Articular chondrocyte of knee joint (primary cell): ENCODE data around the gene PADI6. TPM values are rescaled to one million over a fixed set of nuclear protein-coding genes. Genes with fewer than 3 reads are reported as not detected.

ENCODE experiments used
- total RNA-seq: library from RNA; depleted of rRNA; stranded (reverse); fragments of >200 nt; gene quantifications from 2 replicates; pipeline ENCODE4 v1.2.3, GENCODE V29; 2012

PADI6 gene
- not detected in 2 replicates for total RNA-seq

DNA sequence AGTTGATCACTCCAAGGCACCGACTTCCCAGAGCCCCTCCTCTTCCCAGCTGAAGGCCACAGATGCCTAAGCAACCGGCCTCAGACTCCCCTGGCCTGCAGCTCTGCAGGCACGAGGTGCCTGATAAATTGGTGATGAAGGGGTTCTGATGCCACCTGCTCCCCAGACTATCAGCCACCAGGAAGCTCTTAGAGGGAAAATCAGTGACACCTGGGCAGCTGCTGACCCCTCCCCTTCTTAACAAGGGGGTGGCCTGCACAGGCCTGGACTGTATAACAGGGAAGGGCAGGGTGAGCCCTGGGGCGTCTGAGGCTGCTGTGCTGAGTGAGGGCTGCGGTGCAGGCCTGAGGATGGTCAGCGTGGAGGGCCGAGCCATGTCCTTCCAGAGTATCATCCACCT is at the start of gene PADI6:
Gene PADI6 (plus strand): TSS at position 301 of the 400 bp plus-strand sequence. CDS start 50 bp downstream, at position 351.

DNA sequence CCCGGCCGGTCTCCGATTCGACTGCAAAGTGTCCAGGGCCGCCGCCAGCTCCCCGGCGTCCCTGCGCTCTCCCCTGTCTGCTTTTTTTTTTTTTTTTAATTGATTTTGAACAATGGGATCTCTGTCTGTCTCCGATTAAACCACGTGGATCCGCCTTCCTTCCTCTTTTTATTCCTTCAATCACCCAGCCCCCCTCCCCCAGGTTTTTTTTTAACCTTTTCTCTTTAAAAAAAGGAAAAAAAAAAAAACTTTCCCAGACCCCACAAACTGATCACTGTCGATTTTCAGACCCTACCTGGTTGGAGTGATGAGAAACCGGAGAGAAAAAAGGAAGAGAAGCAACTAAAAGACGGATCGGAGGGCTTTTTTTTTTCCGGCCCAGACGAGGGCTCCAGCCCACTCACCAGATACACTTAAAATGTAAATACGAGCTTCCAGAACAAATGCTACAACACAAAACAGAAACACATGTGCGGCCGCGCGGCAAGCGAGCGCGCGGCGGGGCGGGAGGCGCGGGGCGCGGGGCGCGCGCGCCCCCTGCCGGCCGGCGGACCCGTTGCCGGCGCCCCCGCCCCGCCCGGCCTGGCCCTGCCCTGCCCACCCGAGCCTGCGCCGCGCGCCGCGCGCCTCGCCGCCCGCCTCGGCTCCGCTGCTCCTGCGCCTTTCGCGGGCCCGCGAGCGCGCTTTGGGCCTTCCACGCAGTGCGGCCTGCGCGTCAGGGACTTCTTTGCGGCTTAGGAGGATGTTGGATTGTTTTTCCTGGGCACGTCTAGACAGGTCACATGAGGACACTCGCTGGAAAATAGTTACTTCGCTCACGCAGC is 67.5 kb downstream of the PADI6 start, which contains the start of gene RCC2:
Gene RCC2 (minus strand): TSS at position 428 of the 824 bp plus-strand sequence. CDS start 1,163 bp downstream, outside the sequence.

Other genes with a start within 250 kb of the PADI6 start
- gene PADI1, start 167.1 kb upstream of the PADI6 start, total RNA-seq, result 0.11 TPM in 1 of 2 replicates, not detected in the other
- not detected in 2 replicates for gene PADI3, start 123.1 kb upstream of the PADI6 start, total RNA-seq
- gene PADI4, start 64.0 kb upstream of the PADI6 start, total RNA-seq, result not detected in 2 replicates
- 28.7 and 37.4 TPM in 2 replicates for gene RCC2, start 67.5 kb downstream of the PADI6 start, total RNA-seq
- 21.7 and 22.3 TPM in 2 replicates for gene ARHGEF10L, start 167.5 kb downstream of the PADI6 start, total RNA-seq